K562 (cell line): Measurements from ENCODE around the gene SCRN2. TPM values are rescaled to one million over a fixed set of nuclear protein-coding genes. Genes with fewer than 3 reads are reported as not detected.

ENCODE experiments used
- CHAMP1 ChIP-seq: fragments of 450-650 bp; IDR thresholded peaks from 2 replicates; pipeline ENCODE4 v1.6.1; 2016; ENCODE audit warnings: mild to moderate bottlenecking
- ELK1 ChIP-seq: sonication (generic); formaldehyde crosslinking; IDR thresholded peaks from 2 replicates; pipeline ENCODE4 v1.8.1; 2022; ENCODE audit warnings: missing genetic modification reagents
- GTF2A2 ChIP-seq: IDR thresholded peaks from 2 replicates; pipeline ENCODE4 v1.6.1; 2016; ENCODE audit warnings: mild to moderate bottlenecking, missing genetic modification characterization, missing compliant biosample characterization
- PRDM10 ChIP-seq: fragments of 450-650 bp; IDR thresholded peaks from 2 replicates; pipeline ENCODE4 v1.6.1; 2018; ENCODE audit not compliant: partially characterized antibody
- ZNF586 ChIP-seq: fragments of 450-650 bp; formaldehyde crosslinking; conservative IDR thresholded peaks from 2 replicates; pipeline ENCODE4 v1.4.0; 2020; ENCODE audit warnings: mild to moderate bottlenecking, moderate library complexity
- polyA plus RNA-seq, 8 experiments: library from polyadenylated mRNA; depleted of rRNA in 4 of 8; stranded (reverse) in 5 of 8; unstranded in 3 of 8; fragments of >200 nt; fragmentation: Nextera tagmentation in 2 of 8; fragmentation: Illumina TruSeq in 1 of 8; extraction: Ambion mirVana in 2 of 8; extraction: Trizol in 1 of 8; gene quantifications; 2 replicates each; pipeline versions ENCODE4 v1.2.1 to v1.2.3, GENCODE V29; 2011 to 2014; ENCODE audit warnings: inconsistent platforms in 1 of 8, missing spikeins in 1 of 8
- total RNA-seq, 7 experiments: library from RNA; depleted of rRNA in 6 of 7; stranded (reverse); fragments of >200 nt in 6 of 7; fragmentation: Illumina TruSeq in 2 of 7; extraction: Trizol in 2 of 7; gene quantifications; 2 replicates each; pipeline versions ENCODE4 v1.2.1 to v1.2.3, GENCODE V29; 2011 to 2021; ENCODE audit warnings: low replicate concordance in 1 of 7

The SCRN2 gene
- total and polyA plus RNA-seq, 9 of the 15 experiments (the other 6 are each of a cell fraction or from before 2014, with no cell fraction given) = 0.25 to 32.9 (median 13.6) TPM

GRCh38 chr17:47838636-47839035 is 2.4 kb downstream of the SCRN2 start (continued):
- TF ChIP-seq GTF2A2 (tag) (no peak), PRDM10 (no peak), ELK1 (CRISPR knock-in tag) (no peak), CHAMP1 (no peak), ZNF586 (no peak)
